Subcutaneous adipose tissue (tissue), 4 donors: ENCODE data around the gene LRRC4C. TPM values are rescaled to one million over a fixed set of nuclear protein-coding genes. Genes with fewer than 3 reads are reported as not detected.

Source experiments
- CTCF ChIP-seq: fragments of 450-650 bp; IDR thresholded peaks from one replicate; pipeline ENCODE4 v1.5.1; 2016; ENCODE audit warnings: low read depth, mild to moderate bottlenecking, control low read depth, antibody characterized with exemption, moderate library complexity
- total RNA-seq, 4 donors: library from RNA; depleted of rRNA; stranded (reverse); fragments of >200 nt; gene quantifications; one replicate each; pipeline ENCODE4 v1.1.0, GENCODE V29; 2016

Gene LRRC4C
- total RNA-seq, 4 donors from 2014 or later = 0.16 to 1.3 (median 1.0) TPM; not detected in 1

GRCh38 chr11:41400124-41400523 lies 59.3 kb downstream of the LRRC4C start:
- TF ChIP-seq CTCF = no peak

DNA sequence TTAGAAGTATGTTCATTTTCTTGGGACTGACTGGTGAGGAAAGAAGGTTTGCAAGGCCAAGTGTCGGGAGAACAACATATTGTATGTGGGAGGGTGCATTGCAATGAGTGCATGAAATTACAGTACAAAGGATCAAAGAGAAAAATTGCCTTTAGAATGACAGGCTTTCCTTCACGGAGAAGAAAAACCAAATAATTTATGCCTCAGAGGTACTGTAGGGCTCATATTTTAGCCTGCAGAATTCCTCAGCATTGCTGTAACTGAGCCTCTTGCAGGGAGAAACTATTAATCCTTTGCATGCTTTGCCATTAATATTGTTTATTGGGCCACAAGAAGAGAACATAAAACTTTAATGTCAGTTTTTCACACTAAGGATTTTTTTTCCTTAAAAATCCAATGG lies 60.1 kb downstream of the LRRC4C start:
- TF ChIP-seq CTCF = no peak

DNA sequence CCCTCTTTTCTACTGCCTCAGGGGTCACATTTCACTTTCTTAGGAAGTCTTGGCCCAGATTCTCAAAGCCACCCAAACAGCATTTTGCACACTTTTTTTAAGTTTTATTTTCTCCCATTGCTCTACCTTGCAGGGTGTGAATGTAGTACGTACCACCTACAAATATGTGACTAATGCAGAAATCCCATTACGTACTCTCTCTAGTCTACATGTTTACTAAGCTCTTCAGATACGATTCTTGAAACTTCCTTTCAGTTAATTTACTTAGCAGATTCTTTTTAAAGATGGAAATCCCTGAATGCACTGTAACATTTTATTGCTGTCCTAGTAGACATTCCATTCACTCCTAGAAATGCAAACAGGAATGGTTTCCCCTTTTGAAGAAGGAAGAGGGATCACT lies 61.3 kb downstream of the LRRC4C start:
- no peak for TF ChIP-seq CTCF

GRCh38 chr11:41394521-41395195 lies 64.8 kb downstream of the LRRC4C start:
- TF ChIP-seq CTCF = no peak

- TF ChIP-seq CTCF = no peak
Measured at GRCh38 chr11:41392596-41392995, 66.9 kb downstream of the LRRC4C start.

DNA sequence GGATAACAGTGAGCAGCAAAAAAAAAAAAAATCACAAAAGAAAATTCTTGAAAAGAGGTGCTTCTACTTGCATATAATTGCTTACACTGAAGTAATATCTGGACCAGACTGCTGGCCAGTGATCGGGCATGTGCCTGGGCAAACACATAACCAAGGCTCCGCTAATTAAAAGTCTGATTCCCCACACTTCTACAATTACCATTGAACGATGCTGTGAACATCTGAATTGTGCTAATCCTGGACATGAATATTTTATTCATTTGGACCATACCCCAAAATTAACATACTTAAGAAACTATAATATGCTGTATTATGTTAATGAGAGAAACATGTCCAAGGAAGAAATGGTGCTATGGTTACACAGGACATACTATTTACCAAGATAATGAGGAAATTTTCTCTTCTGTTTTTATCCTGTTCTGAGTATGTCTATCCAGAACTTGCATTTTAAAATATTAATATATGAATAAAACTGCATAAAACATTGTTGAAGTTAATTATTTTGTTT lies 69.8 kb downstream of the LRRC4C start:
- TF ChIP-seq CTCF = no peak

DNA sequence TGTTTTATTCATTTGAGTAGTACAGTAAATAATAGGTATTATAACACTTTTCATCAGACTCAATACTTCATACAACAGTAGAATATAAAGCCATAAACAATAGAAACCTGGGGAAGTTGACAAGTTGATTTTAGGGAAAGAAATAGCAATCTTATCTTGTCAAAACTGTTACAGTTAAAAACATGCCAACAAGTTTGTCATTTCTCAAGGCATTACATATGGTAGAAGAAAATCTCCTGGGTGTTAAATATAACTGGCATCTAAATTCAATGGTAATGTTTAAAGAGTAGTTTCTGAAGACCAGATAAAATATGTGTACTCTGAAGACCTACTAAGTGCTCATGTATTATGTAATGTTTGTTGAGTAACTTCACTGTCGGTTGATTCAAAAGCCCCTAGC lies 75.1 kb downstream of the LRRC4C start:
- TF ChIP-seq CTCF = no peak
